GM18873 (cell line): ENCODE results near the gene IMMT.

Experiments
- ATAC-seq: cut with Tn5 transposase; IDR thresholded peaks from one replicate; pipeline ENCODE4 v1.9.1; 2021; ENCODE audit warnings: mild to moderate bottlenecking, moderate library complexity, moderate number of reproducible peaks; ENCODE audit not compliant: unreplicated experiment, low FRiP score

Gene IMMT

GRCh38 chr2:86097114-86097896, 98.0 kb downstream of the IMMT start:
- no peak for ATAC-seq

GRCh38 chr2:86094229-86094628, 101.0 kb downstream of the IMMT start:
- no peak for ATAC-seq
